SK-N-MC (cell line): ENCODE results near the gene SMIM14.
"Not testable (repeated sequence)": the region's sequence is repeated elsewhere in the genome, so short reads cannot be mapped to it uniquely, and the experiment has no call there.

Experiments
- DNase-seq: peaks from one replicate; pipeline ENCODE4 v3.0.0-alpha.2; 2011; ENCODE audit warnings: low read depth, low spot score
- H3K27ac ChIP-seq: fragments of 200-600 bp; sonication (generic); 2 replicates; pipeline ENCODE4 v1.5.1; 2016; ENCODE audit warnings: mixed run types
- H3K36me3 ChIP-seq: fragments of 200-600 bp; sonication (generic); 2 replicates; pipeline ENCODE4 v1.6.1; 2017; ENCODE audit warnings: antibody characterized with exemption, low read length, mixed read lengths; ENCODE audit not compliant: insufficient read depth
- H3K4me3 ChIP-seq: fragments of 200-600 bp; sonication (generic); 2 replicates; pipeline ENCODE4 v1.5.1; 2016
- H3K9ac ChIP-seq: fragments of 200-600 bp; sonication (generic); 2 replicates; pipeline ENCODE4 v1.8.0; 2017; ENCODE audit warnings: mixed run types, mixed read lengths; ENCODE audit not compliant: insufficient read length
- H3K9me3 ChIP-seq: fragments of 200-600 bp; sonication (generic); 2 replicates; pipeline ENCODE4 v1.6.1; 2017; ENCODE audit warnings: low read depth, mild to moderate bottlenecking, antibody characterized with exemption, low read length, moderate library complexity, mixed read lengths
- EZH2 ChIP-seq: fragments of 200-600 bp; sonication (generic); IDR thresholded peaks from one replicate; pipeline ENCODE4 v1.6.1; 2017; ENCODE audit warnings: antibody characterized with exemption
- FOXP2 ChIP-seq: optimal IDR thresholded peaks from 2 replicates; pipeline ENCODE3; 2011; ENCODE audit warnings: mild to moderate bottlenecking, moderate library complexity; ENCODE audit not compliant: insufficient read depth; ENCODE audit errors: extremely low read length, control extremely low read depth
- POLR2AphosphoS5 ChIP-seq: IDR thresholded peaks from 2 replicates; pipeline ENCODE4 v1.6.1; 2012; ENCODE audit warnings: mild to moderate bottlenecking, low read depth, low read length, borderline replicate concordance

Gene SMIM14

GRCh38 chr4:39563346-39563847 is 75.3 kb downstream of the SMIM14 start:
- H3K9ac ChIP-seq: no peak overlapping the region
- no peak overlapping the region for H3K4me3 ChIP-seq
- H3K9me3 ChIP-seq: no peaks in the 10 kb centered on the region
- peaks cover 7% of the 10 kb centered on the region; the same call in 1 of the 2 replicates for H3K36me3 ChIP-seq
- no peak for TF ChIP-seq EZH2
- no peak for TF ChIP-seq FOXP2
- TF ChIP-seq POLR2AphosphoS5: no peak
- H3K27ac ChIP-seq: 0 out of 2 replicates have a peak overlapping the region, but pooled peaks have one; percentile 29
- no peak for DNase-seq

- Histone ChIP-seq H3K4me3 (no peak overlapping the region), H3K36me3 (peaks cover 7% of the 10 kb centered on the region; the same call in 1 of the 2 replicates), H3K9me3 (no peaks in the 10 kb centered on the region), H3K9ac (no peak overlapping the region), H3K27ac (no peak overlapping the region)
- TF ChIP-seq POLR2AphosphoS5: no peak
- no peak for TF ChIP-seq FOXP2
- no peak for TF ChIP-seq EZH2
- DNase-seq: no peak
Measured at GRCh38 chr4:39562792-39563191, 75.9 kb downstream of the SMIM14 start.

- H3K9ac ChIP-seq: no peak overlapping the region
- no peak overlapping the region for H3K4me3 ChIP-seq
- no peaks in the 10 kb centered on the region for H3K9me3 ChIP-seq
- no peak overlapping the region for H3K27ac ChIP-seq
- DNase-seq: no peak
- TF ChIP-seq FOXP2 (no peak), POLR2AphosphoS5 (no peak), EZH2 (no peak)
- no peaks in the 10 kb centered on the region for H3K36me3 ChIP-seq
Measured at GRCh38 chr4:39559626-39560025, 79.0 kb downstream of the SMIM14 start.

- DNase-seq: no peak
- no peaks in the 10 kb centered on the region for H3K36me3 ChIP-seq
- no peak for TF ChIP-seq EZH2
- TF ChIP-seq POLR2AphosphoS5: no peak
- no peak for TF ChIP-seq FOXP2
- no peaks in the 10 kb centered on the region for H3K9me3 ChIP-seq
- no peak overlapping the region for H3K9ac ChIP-seq
- H3K4me3 ChIP-seq: no peak overlapping the region
- H3K27ac ChIP-seq: no peak overlapping the region
Measured at GRCh38 chr4:39555472-39555871, 83.2 kb downstream of the SMIM14 start.

GRCh38 chr4:39548425-39549067 is 90.1 kb downstream of the SMIM14 start:
- H3K27ac ChIP-seq: 0 out of 2 replicates have a peak overlapping the region, but pooled peaks have one; percentile 52
- H3K9ac ChIP-seq: no peak overlapping the region
- H3K9me3 ChIP-seq: no peaks in the 10 kb centered on the region
- DNase-seq: no peak
- TF ChIP-seq FOXP2 (no peak), EZH2 (no peak), POLR2AphosphoS5 (no peak)
- H3K36me3 ChIP-seq: no peaks in the 10 kb centered on the region
- H3K4me3 ChIP-seq: no peak overlapping the region

- no peak overlapping the region for H3K27ac ChIP-seq
- no peak overlapping the region for H3K4me3 ChIP-seq
- no peak overlapping the region for H3K9ac ChIP-seq
- H3K36me3 ChIP-seq: no peaks in the 10 kb centered on the region
- no peaks in the 10 kb centered on the region for H3K9me3 ChIP-seq
- DNase-seq: no peak
- TF ChIP-seq EZH2: no peak
- TF ChIP-seq POLR2AphosphoS5: no peak
- no peak for TF ChIP-seq FOXP2
Measured at GRCh38 chr4:39544580-39545315, 93.9 kb downstream of the SMIM14 start.

GRCh38 chr4:39544080-39544479 is 94.6 kb downstream of the SMIM14 start:
- not testable (repeated sequence) for H3K27ac ChIP-seq, H3K9me3 ChIP-seq, DNase-seq, H3K36me3 ChIP-seq, H3K4me3 ChIP-seq, H3K9ac ChIP-seq

- Histone ChIP-seq H3K4me3 (no peak overlapping the region), H3K9ac (no peak overlapping the region), H3K27ac (no peak overlapping the region), H3K9me3 (no peaks in the 10 kb centered on the region), H3K36me3 (no peaks in the 10 kb centered on the region)
- DNase-seq: no peak
- no peak for TF ChIP-seq POLR2AphosphoS5
Measured at GRCh38 chr4:39543034-39543433, 95.6 kb downstream of the SMIM14 start.

GRCh38 chr4:39542611-39543012 is 96.1 kb downstream of the SMIM14 start:
- H3K9ac ChIP-seq: no peak overlapping the region
- no peak for TF ChIP-seq EZH2
- no peak for TF ChIP-seq FOXP2
- TF ChIP-seq POLR2AphosphoS5: no peak
- H3K4me3 ChIP-seq: no peak overlapping the region
- no peaks in the 10 kb centered on the region for H3K36me3 ChIP-seq
- H3K9me3 ChIP-seq: no peaks in the 10 kb centered on the region
- DNase-seq: no peak
- no peak overlapping the region for H3K27ac ChIP-seq
